SK-N-MC (cell line): Measurements from ENCODE around the gene DLK2.

ENCODE experiments used
- EZH2 ChIP-seq: fragments of 200-600 bp; sonication (generic); IDR thresholded peaks from one replicate; pipeline ENCODE4 v1.6.1; 2017; ENCODE audit warnings: antibody characterized with exemption
- POLR2AphosphoS5 ChIP-seq: IDR thresholded peaks from 2 replicates; pipeline ENCODE4 v1.6.1; 2012; ENCODE audit warnings: mild to moderate bottlenecking, low read depth, low read length, borderline replicate concordance

- TF ChIP-seq EZH2: no peak
- TF ChIP-seq POLR2AphosphoS5: no peak
Measured at GRCh38 chr6:43471399-43471798, 16.1 kb upstream of the DLK2 start.
